C4-2B (cell line): Measurements from ENCODE around the gene IL36A.

Experiments
- CTCF ChIP-seq: fragments of 450-650 bp; conservative IDR thresholded peaks from 2 replicates; pipeline ENCODE4 v1.5.1; 2017; ENCODE audit warnings: mild to moderate bottlenecking
- ZFX ChIP-seq: fragments of 450-650 bp; IDR thresholded peaks from 2 replicates; pipeline ENCODE4 v1.6.1; 2017

DNA sequence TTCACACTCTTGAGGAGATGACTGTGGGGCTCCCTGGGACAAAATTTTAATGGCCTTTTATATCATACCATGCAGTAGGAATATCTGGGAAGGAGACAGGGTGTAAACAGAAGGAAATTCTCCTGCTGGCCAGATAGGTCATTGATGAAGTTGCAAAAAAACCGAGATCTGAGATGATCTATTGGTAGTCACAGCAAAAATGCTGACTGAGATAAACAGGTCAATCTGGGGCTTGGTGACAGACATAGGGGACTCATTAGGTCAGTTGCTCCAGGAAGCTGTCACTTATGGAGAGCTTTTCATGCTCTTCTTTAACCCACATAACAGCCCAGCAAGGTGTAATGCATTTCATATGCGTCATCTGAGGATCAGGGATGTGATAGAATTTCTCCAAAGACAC lies 2.6 kb upstream of the IL36A start:
- TF ChIP-seq CTCF = no peak
- no peak for TF ChIP-seq ZFX
